Caco-2 (cell line): ENCODE results near the gene NMNAT1. TPM values are rescaled to one million over a fixed set of nuclear protein-coding genes. Genes with fewer than 3 reads are reported as not detected.

ENCODE experiments used
- BruUV-seq: library from RNA; stranded (reverse); fragments of 400-500 nt; replicated peaks from 2 replicates; lab custom pipeline; 2021; lab: Mats Ljungman, UMichigan
- CTCF ChIA-PET: fragments of 300-600 bp; sonication (Branson Sonifier 250); formaldehyde crosslinking; loops from one replicate; lab custom pipeline; 2022; ENCODE audit warnings: antibody characterized with exemption; lab: Charles Lee
- POLR2A ChIA-PET: fragments of 300-600 bp; sonication (Branson Sonifier 250); formaldehyde crosslinking; loops from one replicate; lab custom pipeline; 2022; ENCODE audit warnings: antibody characterized with exemption; lab: Charles Lee
- DNase-seq, 2 experiments: peaks; one replicate each; pipeline versions ENCODE4 v3.0.0 to v3.0.0-alpha.2; 2020 to 2022
- H3K27me3 ChIP-seq: replicated peaks from 2 replicates; pipeline ENCODE4 v1.6.0; 2011; ENCODE audit warnings: low read length; ENCODE audit not compliant: control insufficient read depth, insufficient read depth
- H3K36me3 ChIP-seq: 2 replicates; pipeline ENCODE4 v1.5.1; 2011; ENCODE audit warnings: low read length; ENCODE audit not compliant: control insufficient read depth, insufficient read depth
- H3K4me1 ChIP-seq: fragments of 250-450 bp; sonication (Bioruptor Pico); 2 replicates; pipeline ENCODE4 v1.5.1; 2020; ENCODE audit warnings: mild to moderate bottlenecking
- H3K4me3 ChIP-seq: 2 replicates; pipeline ENCODE4 v1.5.1; 2011; ENCODE audit warnings: low read depth, mild to moderate bottlenecking, control low read depth, low read length
- H3K9me3 ChIP-seq: fragments of 250-450 bp; sonication (Bioruptor Pico); 2 replicates; pipeline ENCODE4 v1.5.1; 2020; ENCODE audit warnings: mild to moderate bottlenecking, moderate library complexity
- H3K27ac Mint-ChIP-seq: one replicate; pipeline ENCODE4 v1.8.0; 2022; ENCODE audit warnings: mixed read lengths; ENCODE audit not compliant: unreplicated experiment
- H3K27me3 Mint-ChIP-seq: one replicate; pipeline ENCODE4 v1.8.0; 2022; ENCODE audit warnings: mixed read lengths; ENCODE audit not compliant: insufficient read depth, unreplicated experiment
- H3K36me3 Mint-ChIP-seq: one replicate; pipeline ENCODE4 v1.8.0; 2022; ENCODE audit warnings: mild to moderate bottlenecking, mixed read lengths; ENCODE audit not compliant: insufficient read depth, unreplicated experiment
- H3K4me1 Mint-ChIP-seq: one replicate; pipeline ENCODE4 v1.8.0; 2022; ENCODE audit warnings: low read depth, mixed read lengths; ENCODE audit not compliant: unreplicated experiment
- H3K4me3 Mint-ChIP-seq: one replicate; pipeline ENCODE4 v1.8.0; 2022; ENCODE audit warnings: mild to moderate bottlenecking, moderate library complexity, mixed read lengths; ENCODE audit not compliant: unreplicated experiment
- H3K9me3 Mint-ChIP-seq: one replicate; pipeline ENCODE4 v1.8.0; 2022; ENCODE audit warnings: mixed read lengths; ENCODE audit not compliant: unreplicated experiment
- intact Hi-C: fragments of 100-400 bp; cut with micrococcal nuclease; formaldehyde crosslinking; loops from one replicate; pipeline ENCODE4 v1.10.0; 2022; ENCODE audit not compliant: unreplicated experiment
- total RNA-seq: library from RNA; stranded (reverse); gene quantifications from 2 replicates; pipeline ENCODE4 v1.2.3, GENCODE V29; 2022
- TF ChIP-seq, protein P1 (sequence below), 2 experiments: fragments of 200-600 bp in 1 of 2; IDR thresholded peaks; 1 replicate in 1 of 2; 2 replicates in 1 of 2; pipeline versions ENCODE4 v1.5.1 to v1.8.0; 2011 to 2022; ENCODE audit warnings: antibody characterized with exemption in 1 of 2, control low read depth in 1 of 2, inconsistent platforms in 1 of 2, low read depth in 1 of 2, low read length in 1 of 2, mild to moderate bottlenecking in 1 of 2, moderate library complexity in 1 of 2; ENCODE audit not compliant: insufficient read depth in 1 of 2, severe bottlenecking in 1 of 2, unreplicated experiment in 1 of 2

NMNAT1 gene
- total RNA-seq, 1 experiment from 2014 or later = 3.8 TPM

GRCh38 chr1:9989773-9990172 lies 46.5 kb downstream of the NMNAT1 start:
- Mint-ChIP-seq H3K27me3 (no peaks in the 10 kb centered on the region), H3K36me3 (no peaks in the 10 kb centered on the region), H3K4me1 (peaks cover 14% of the 10 kb centered on the region), H3K27ac (no peak overlapping the region), H3K4me3 (no peak overlapping the region), H3K9me3 (no peaks in the 10 kb centered on the region)
- intact Hi-C loops = no loop called here
- H3K27me3 ChIP-seq = no peaks in the 10 kb centered on the region
- DNase-seq = no peak
- H3K4me1 ChIP-seq = no peaks in the 10 kb centered on the region
- no peaks in the 10 kb centered on the region for H3K9me3 ChIP-seq
- H3K4me3 ChIP-seq = no peak overlapping the region
- BruUV-seq = no TSS peak
- no peaks in the 10 kb centered on the region for H3K36me3 ChIP-seq
- CTCF ChIA-PET = no interaction called here
- TF ChIP-seq, protein P1, sequence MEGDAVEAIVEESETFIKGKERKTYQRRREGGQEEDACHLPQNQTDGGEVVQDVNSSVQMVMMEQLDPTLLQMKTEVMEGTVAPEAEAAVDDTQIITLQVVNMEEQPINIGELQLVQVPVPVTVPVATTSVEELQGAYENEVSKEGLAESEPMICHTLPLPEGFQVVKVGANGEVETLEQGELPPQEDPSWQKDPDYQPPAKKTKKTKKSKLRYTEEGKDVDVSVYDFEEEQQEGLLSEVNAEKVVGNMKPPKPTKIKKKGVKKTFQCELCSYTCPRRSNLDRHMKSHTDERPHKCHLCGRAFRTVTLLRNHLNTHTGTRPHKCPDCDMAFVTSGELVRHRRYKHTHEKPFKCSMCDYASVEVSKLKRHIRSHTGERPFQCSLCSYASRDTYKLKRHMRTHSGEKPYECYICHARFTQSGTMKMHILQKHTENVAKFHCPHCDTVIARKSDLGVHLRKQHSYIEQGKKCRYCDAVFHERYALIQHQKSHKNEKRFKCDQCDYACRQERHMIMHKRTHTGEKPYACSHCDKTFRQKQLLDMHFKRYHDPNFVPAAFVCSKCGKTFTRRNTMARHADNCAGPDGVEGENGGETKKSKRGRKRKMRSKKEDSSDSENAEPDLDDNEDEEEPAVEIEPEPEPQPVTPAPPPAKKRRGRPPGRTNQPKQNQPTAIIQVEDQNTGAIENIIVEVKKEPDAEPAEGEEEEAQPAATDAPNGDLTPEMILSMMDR (IDR thresholded peaks at IDR 0.05; ENCODE audit: insufficient read depth in 1 of 2, low read depth in 1 of 2, low read length in 1 of 2, severe bottlenecking in 1 of 2, unreplicated experiment in 1 of 2) = no peak
- POLR2A ChIA-PET = no interaction called here

DNA sequence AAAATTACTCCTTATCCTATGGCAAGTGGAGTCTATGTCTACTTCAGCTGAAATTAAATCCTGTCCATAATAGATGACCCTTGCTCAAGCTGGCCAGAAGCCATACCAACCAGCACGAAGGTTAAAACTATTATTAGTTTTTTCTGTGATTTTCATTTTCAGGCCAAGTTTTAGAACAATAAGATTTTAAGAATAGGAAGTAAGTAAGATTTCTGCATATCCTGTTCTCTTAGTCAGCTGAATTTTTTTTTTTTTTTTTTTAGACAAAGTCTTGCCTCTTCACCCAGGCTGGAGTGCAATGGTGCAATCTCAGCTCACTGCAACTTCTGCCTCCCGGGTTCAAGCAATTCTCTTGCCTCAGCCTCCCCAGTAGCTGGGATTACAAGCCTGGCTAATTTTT lies 47.7 kb downstream of the NMNAT1 start:
- TF ChIP-seq, protein P1 (IDR thresholded peaks at IDR 0.05; ENCODE audit: insufficient read depth in 1 of 2, low read depth in 1 of 2, low read length in 1 of 2, severe bottlenecking in 1 of 2, unreplicated experiment in 1 of 2) = no peak
- no peak overlapping the region for H3K4me3 Mint-ChIP-seq
- H3K9me3 Mint-ChIP-seq = no peaks in the 10 kb centered on the region
- ChIA-PET POLR2A (no interaction called here), CTCF (no interaction called here)
- Histone ChIP-seq H3K4me3 (no peak overlapping the region), H3K36me3 (no peaks in the 10 kb centered on the region), H3K4me1 (no peaks in the 10 kb centered on the region), H3K27me3 (no peaks in the 10 kb centered on the region), H3K9me3 (no peaks in the 10 kb centered on the region)
- peaks cover 14% of the 10 kb centered on the region for H3K4me1 Mint-ChIP-seq
- DNase-seq = no peak
- H3K27me3 Mint-ChIP-seq = no peaks in the 10 kb centered on the region
- intact Hi-C loops = no loop called here
- H3K36me3 Mint-ChIP-seq = no peaks in the 10 kb centered on the region
- H3K27ac Mint-ChIP-seq = no peak overlapping the region
- BruUV-seq = no TSS peak

DNA sequence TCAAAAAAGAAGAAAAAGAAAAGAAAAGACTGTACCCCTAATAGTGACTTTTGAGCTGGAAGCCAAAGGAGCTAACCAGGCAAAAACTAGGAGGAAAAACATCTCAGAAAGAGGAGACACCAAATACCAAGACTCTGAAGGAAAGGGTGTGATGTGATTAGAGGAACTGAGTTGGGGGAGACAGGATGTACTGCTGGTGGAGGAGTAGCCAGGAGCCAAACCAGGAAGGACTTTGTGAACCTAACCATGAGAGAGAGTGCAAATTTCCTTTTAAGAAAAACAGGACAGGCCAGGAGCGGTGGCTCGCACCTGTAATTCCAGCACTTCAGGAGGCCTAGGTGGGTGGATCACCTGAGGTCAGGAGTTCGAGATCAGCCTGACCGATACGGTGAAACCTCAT lies 49.6 kb downstream of the NMNAT1 start:
- Histone ChIP-seq H3K9me3 (no peaks in the 10 kb centered on the region), H3K4me3 (no peak overlapping the region), H3K4me1 (no peaks in the 10 kb centered on the region), H3K36me3 (no peaks in the 10 kb centered on the region), H3K27me3 (no peaks in the 10 kb centered on the region)
- no TSS peak for BruUV-seq
- ChIA-PET CTCF (interaction anchor here (1.0 kb wide), 1 partner anchor 217 kb away, joined by 3 read pairs; no protein-coding TSS in a partner anchor), POLR2A (no interaction called here)
- Mint-ChIP-seq H3K27me3 (no peaks in the 10 kb centered on the region), H3K36me3 (no peaks in the 10 kb centered on the region), H3K9me3 (no peaks in the 10 kb centered on the region), H3K27ac (no peak overlapping the region), H3K4me3 (no peak overlapping the region), H3K4me1 (peaks cover 14% of the 10 kb centered on the region)
- intact Hi-C loops = no loop called here
- DNase-seq = no peak
- TF ChIP-seq, protein P1 (IDR thresholded peaks at IDR 0.05; ENCODE audit: insufficient read depth in 1 of 2, low read depth in 1 of 2, low read length in 1 of 2, severe bottlenecking in 1 of 2, unreplicated experiment in 1 of 2) = no peak
